Endometrium (tissue), 2 donors: Measurements from ENCODE around the gene PLEKHA6.
"Not testable (repeated sequence)": the region's sequence is repeated elsewhere in the genome, so short reads cannot be mapped to it uniquely, and the experiment has no call there.

Experiments
- FAIRE-seq: peaks from 2 replicates; lab custom pipeline; 2012; peaks lifted over from hg19 to GRCh38; lab: Jason Lieb, UNC
- donor health status: control.
- donor health status: control.

PLEKHA6 gene

DNA sequence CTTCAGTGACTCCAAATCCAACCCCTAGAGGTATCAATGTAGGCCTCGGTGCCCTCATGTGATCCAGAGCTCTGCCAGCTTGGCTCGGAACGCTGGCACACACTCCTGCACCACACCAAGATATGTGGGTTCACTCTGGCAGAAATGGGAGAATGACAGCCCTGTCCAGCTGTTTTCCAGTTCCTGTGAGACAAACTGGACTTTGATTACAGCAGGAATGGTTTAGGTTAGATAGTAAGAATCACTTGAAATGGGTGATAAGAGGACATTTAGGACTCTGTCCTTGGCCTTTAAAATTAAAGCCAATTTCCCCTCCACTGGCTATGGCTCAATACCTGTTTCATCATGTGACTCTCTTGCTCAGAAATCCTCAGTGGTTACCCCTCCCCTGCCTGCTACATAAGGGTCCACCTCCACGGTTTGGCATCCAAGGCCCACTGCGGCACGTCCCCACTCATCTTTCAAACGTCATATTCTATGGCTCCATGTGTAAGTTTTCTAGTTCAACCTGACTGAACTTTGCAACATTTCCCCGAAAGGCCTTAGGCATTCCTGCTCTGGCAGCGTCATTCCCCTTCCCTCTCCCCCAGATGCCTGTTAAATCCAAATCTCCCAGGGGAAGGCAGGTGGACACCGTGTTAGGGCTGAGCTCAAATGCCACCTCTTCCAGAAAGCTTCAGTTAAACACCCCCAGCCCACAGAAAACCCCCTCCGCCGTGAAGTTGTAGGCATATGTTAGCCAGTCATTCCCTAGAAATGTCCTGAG is 44.7 kb downstream of the PLEKHA6 start:
- no peak for FAIRE-seq

DNA sequence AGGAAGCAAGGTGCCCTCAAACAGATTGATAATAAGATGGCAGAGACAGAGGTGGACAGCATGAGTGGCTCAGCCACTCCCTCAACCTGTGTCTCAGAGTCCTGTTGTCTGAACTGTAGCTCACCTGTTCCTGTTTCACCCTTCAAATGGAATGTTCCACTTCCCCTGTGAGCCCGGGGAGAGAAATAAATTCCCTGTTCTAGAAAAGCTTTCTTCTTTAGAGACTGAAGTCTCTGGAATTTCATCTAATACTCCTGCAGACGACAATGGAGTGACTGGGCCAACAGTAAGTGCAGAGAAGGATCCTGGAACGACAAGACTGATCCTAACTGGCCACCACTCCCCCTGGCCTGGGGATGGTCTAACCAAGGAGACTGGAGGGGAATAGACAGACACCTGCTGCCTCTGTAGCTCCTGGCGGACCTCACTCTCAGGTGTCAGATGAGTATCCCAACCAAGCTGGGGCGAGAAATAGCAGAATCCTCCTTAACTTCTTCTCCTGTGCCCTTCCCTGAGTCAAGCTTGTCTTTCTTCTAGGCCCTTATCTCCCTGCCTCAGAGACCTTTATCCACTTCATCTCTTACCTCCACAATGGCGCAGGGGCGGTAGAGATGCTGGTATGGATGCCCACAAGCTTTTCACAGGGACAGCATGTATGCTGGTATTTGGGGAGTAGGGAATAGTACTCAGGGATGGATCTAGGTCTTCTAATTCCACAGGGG is 45.4 kb downstream of the PLEKHA6 start:
- FAIRE-seq = no peak

DNA sequence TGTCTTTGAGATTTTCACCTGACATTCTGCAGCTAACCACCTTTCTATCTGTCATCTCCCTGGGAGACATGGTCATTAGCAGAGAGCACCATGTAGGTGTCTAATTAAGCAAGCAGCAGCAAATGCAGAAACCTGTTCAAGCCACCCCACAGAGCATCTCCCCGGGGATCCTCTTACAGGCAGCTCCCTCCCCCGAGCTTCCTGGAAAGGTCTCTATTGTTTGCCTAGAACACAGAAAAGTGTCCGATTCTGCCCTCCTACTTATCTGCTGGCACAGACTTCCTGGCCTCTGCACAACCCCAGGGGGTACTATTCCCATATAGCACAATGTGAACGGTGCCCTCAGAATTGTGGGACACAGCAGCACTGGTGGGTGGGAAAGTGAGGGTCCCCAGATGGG is 46.1 kb downstream of the PLEKHA6 start:
- no peak for FAIRE-seq

DNA sequence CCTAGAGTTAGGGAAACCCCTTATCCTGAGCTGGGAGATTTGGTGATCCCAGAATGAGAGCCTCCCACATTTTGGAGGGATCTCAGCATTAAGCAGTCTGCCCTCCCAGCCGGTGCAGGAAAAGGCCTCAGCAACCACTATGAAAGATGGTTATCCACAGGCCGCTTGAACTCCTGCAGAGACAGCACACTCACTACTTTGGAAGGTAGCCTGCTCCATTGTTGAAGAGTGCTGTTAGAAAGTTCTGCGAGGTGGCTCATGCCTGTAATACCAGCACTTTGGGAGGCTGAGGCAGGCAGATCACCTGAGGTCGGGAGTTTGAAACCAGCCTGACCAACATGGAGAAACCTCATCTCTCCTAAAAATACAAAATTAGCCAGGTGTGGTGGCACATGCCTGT is 48.8 kb downstream of the PLEKHA6 start:
- not testable (repeated sequence) for FAIRE-seq

- FAIRE-seq = no peak
Measured at GRCh38 chr1:204308023-204308628, 51.6 kb downstream of the PLEKHA6 start.

DNA sequence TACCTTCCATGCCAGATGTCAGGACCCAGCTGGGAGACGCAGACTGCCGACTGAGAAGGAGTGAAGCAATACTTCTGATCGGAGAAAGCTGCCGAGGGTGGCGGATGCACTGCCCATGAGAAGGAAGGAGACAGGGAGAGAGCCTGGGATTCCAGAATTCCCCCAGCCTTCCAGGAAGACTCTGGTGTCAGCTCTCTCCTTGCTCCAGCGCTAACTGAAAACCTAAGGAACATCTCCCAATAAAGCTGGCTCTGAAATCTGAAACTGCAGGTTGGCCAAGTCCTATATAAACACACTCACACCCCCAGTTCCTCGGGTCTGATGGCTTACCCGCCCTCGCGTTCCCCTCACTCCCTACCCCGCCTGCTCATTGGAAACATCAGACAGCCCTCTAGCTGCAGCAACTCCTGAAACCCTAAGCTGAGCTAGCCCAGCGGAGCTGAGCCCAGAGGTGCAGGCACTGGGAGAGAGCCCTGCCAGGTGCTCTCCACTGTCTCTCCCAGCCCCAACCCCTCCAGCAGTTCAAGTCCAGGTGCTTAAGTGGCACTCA is 52.3 kb downstream of the PLEKHA6 start:
- no peak for FAIRE-seq

- no peak for FAIRE-seq
Measured at GRCh38 chr1:204306076-204306475, 53.7 kb downstream of the PLEKHA6 start.

- no peak for FAIRE-seq
Measured at GRCh38 chr1:204304067-204304466, 55.7 kb downstream of the PLEKHA6 start.

DNA sequence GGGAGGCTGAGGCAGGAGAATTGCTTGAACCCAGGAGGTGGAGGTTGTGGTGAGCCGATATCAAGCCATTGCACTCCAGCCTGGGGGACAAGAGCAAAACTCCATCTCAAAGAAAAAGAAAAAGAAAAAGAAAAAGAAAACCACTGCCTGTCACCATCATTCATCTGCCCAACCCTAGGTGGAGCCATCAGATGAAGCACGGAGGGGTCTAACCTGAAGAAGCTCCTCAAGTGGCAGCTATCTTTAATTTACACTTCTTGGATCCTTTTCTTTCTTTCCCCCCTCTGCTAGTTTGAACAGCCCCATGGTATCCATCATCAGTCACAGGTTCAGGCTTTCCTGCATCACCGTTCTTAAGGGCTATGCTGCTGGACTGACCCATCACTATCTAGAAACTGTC is 57.0 kb downstream of the PLEKHA6 start:
- FAIRE-seq = no peak

DNA sequence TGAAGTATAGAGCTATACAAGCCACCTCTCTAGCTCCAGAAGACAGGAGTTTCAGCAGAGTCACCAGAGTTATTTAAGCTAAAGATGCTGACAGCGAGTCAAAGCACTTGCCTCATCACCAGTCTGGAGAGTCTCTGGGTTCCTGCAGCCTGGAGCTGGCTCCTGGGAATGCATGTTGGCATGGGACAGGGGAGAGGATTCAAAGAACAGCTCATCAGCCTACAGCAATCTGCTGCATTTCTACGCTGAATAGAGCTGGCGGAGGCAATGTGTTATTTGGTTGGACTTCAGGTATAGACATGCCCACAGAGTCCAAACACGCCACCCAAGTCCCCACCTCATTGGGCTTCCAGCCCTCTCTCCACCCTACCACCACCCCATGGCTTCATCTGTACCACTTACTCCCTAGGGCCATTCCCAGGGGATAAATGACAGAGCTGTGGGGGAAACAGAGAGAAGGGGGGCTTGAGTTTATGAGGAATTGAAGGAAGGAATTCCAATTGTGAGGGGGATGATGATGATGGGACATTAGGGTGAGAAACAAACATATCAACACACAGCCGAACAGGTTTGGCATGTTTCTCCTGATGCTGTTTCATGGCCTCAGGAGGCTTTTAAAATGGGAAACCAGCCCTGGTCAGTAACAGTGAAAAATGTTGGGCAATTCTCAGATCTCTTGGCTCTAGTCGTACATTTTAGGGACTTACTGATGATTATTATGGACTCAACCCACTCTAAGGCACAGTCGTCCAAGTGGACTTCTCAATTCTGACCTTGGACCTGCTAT is 58.4 kb downstream of the PLEKHA6 start:
- no peak for FAIRE-seq

- FAIRE-seq = no peak
Measured at GRCh38 chr1:204299814-204300365, 59.8 kb downstream of the PLEKHA6 start.

DNA sequence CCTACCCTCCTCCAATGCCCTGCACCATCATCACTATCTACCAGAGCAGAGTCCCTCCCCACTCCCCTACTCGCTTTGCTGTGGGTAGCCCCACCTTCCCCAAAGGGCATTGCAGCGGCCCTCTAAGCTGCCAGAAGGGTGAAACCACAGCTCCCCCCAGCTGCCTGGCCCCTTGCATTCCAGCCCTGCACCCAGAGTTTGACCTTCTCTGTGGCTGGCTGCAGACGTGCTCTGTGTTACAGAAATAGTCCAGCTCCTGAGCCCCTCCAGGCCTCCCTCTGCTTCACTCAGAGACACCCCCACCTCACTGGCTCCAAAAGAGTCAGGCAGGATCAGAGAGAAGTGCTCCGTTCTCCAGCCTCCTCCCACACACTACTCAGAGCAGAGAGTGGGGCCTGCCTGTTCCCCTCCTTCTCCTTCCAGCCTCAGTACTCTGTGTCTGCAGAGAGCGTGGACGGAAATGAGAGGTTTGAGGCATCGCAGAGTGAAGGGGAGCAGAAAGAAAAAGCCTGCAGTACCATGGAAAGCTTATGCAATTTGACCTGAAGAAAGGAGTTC is 63.2 kb downstream of the PLEKHA6 start:
- no peak for FAIRE-seq

GRCh38 chr1:204295671-204296070 is 64.1 kb downstream of the PLEKHA6 start:
- no peak for FAIRE-seq

DNA sequence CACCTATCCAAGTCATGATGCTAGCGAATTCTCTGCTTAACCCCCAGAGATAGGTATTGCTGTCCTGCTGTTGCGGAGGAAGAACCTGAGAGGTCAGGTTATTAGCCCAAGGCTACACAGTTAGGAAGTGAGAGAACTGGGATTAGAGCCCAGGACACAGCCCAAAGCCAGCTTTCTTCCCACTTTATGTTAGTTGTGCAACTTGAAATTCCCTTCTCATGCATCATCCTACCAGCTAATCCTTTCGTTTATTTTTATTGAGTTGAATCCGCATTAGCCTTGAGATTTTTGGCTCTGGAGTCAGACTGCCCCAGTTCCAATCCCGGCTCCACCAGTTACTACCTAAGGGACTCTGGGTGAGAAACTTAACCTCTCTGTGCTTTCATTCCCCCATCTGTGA is 65.4 kb downstream of the PLEKHA6 start:
- FAIRE-seq = no peak

DNA sequence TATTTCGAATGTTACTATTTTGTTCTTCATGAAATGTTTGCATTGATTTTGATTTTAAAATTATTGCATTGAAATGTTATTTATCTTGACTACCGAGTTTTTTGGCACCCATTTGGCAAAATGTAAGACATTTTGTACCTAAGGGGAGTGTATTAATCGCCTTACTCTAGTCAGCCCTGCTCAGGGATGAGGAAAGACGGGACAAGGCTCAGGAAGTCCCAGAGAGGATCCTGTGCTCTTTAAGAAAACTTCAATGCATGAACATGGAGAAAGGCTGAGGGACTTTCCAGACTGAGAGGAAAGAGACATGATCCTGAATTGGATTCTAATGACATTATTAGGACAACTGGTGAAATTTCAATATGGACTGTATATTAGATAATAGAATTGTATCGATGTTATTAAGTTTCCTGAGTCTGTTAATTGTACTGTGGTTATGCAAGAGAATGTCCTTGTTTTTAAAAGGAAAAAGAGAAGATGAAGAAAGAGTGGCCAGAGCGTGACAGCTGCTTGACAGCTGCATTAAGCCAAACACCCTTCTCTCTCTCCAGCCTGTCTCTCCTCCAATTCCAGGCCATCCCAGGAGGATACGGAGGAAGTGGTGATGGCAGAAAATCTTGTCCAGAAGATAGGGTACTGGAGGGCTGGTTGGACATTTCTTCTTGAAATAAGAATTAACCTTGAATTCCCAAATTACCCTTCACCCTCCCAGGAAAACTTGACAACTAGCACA is 66.0 kb downstream of the PLEKHA6 start:
- FAIRE-seq = no peak

GRCh38 chr1:204292740-204293139 is 67.0 kb downstream of the PLEKHA6 start:
- no peak for FAIRE-seq

DNA sequence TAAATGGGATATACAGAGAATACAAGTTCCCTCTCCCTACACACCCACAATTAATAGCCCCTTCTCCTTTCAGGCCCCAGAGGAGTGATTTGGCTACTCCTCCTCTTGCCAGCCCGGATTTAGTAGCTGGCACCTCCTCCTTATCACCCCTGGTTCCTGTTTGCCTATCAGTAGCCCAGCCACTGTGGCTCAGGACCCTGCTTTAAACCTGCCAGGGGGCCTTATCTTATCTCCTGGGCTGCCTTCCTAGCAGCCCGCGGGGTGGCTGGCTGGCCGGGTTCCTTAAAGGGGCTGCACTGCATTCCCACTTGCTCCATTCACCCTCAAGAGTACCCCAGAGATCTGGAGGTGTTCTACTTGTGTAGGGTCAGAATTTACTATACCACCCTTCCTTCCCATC is 70.4 kb downstream of the PLEKHA6 start:
- FAIRE-seq = no peak

GRCh38 chr1:204288021-204288588 is 71.6 kb downstream of the PLEKHA6 start:
- no peak for FAIRE-seq

- FAIRE-seq = no peak
Measured at GRCh38 chr1:204287466-204287891, 72.2 kb downstream of the PLEKHA6 start.

- FAIRE-seq = no peak
Measured at GRCh38 chr1:204286831-204287421, 72.8 kb downstream of the PLEKHA6 start.
